Endothelial cell of umbilical vein (primary cell): ENCODE measurements around the gene TSEN34. TPM values are rescaled to one million over a fixed set of nuclear protein-coding genes. Genes with fewer than 3 reads are reported as not detected.

Experiments
- BruUV-seq: library from RNA; stranded (reverse); fragments of 400-500 nt; replicated peaks from 2 replicates; lab custom pipeline; 2021; lab: Mats Ljungman, UMichigan
- CTCF ChIA-PET: fragments of 300-600, 350-600 bp; sonication (Branson Sonifier 250); formaldehyde crosslinking; loops from one replicate; lab custom pipeline; 2021; ENCODE audit warnings: antibody characterized with exemption, inconsistent platforms; lab: Charles Lee
- POLR2A ChIA-PET: fragments of 300-600, 350-600 bp; sonication (Branson Sonifier 250); formaldehyde crosslinking; loops from one replicate; lab custom pipeline; 2021; ENCODE audit warnings: antibody characterized with exemption, inconsistent platforms; lab: Charles Lee
- DNase-seq: peaks from one replicate; pipeline ENCODE4 v3.0.0-alpha.2; 2011; ENCODE audit warnings: low read depth, low spot score
- FAIRE-seq: peaks from 2 replicates; lab custom pipeline; 2011; peaks lifted over from hg19 to GRCh38; lab: Jason Lieb, UNC
- H2AFZ ChIP-seq: 2 replicates; pipeline ENCODE4 v1.6.0; 2012; ENCODE audit warnings: low read depth, low read length, control low read depth, inconsistent platforms
- H3K27ac ChIP-seq: 2 replicates; pipeline ENCODE4 v1.5.1; 2011; ENCODE audit warnings: low read depth, mild to moderate bottlenecking, control low read depth, low read length, moderate library complexity; ENCODE audit not compliant: insufficient read depth
- H3K27me3 ChIP-seq, 2 experiments: 2 replicates each; pipeline versions ENCODE4 v1.6.0 to v1.6.1; 2011; ENCODE audit warnings: low read length in 2 of 2, mixed read lengths in 1 of 2; ENCODE audit not compliant: control insufficient read depth in 2 of 2, insufficient read depth in 2 of 2
- H3K36me3 ChIP-seq, 2 experiments: 2 replicates in 1 of 2; 3 replicates in 1 of 2; pipeline ENCODE4 v1.5.1; 2011; ENCODE audit warnings: low read length in 2 of 2, mild to moderate bottlenecking in 1 of 2, moderate library complexity in 1 of 2; ENCODE audit not compliant: control insufficient read depth in 2 of 2, insufficient read depth in 2 of 2; ENCODE audit errors: extremely low read depth in 1 of 2
- H3K4me1 ChIP-seq: 3 replicates; pipeline ENCODE4 v1.5.1; 2011; ENCODE audit warnings: mild to moderate bottlenecking, low read length; ENCODE audit not compliant: control insufficient read depth, insufficient read depth; ENCODE audit errors: extremely low read depth
- H3K4me2 ChIP-seq: 2 replicates; pipeline ENCODE4 v1.6.1; 2011; ENCODE audit warnings: low read length, control low read depth, mixed read lengths; ENCODE audit not compliant: insufficient read depth
- H3K4me3 ChIP-seq, 3 experiments: fragments of 200-600 bp in 1 of 3; sonication (generic), shearing (Covaris generic) in 1 of 3; replicated peaks in 1 of 3; 2 replicates each; pipeline ENCODE4 v1.5.1; 2011 to 2016; ENCODE audit warnings: control low read depth in 3 of 3, low read length in 3 of 3, mild to moderate bottlenecking in 2 of 3, inconsistent platforms in 1 of 3, low read depth in 1 of 3, moderate library complexity in 1 of 3; ENCODE audit not compliant: insufficient read depth in 1 of 3
- H3K79me2 ChIP-seq: 2 replicates; pipeline ENCODE4 v1.6.0; 2012; ENCODE audit warnings: low read length, inconsistent platforms; ENCODE audit not compliant: control insufficient read depth, insufficient read depth
- H3K9ac ChIP-seq: replicated peaks from 2 replicates; pipeline ENCODE3; 2011; ENCODE audit warnings: low read length, control low read depth; ENCODE audit not compliant: insufficient read depth; ENCODE audit errors: extremely low read depth
- H3K9me1 ChIP-seq: replicated peaks from 3 replicates; pipeline ENCODE4 v1.6.0; 2011; ENCODE audit warnings: mild to moderate bottlenecking, low read length; ENCODE audit not compliant: control insufficient read depth, insufficient read depth; ENCODE audit errors: extremely low read depth
- H3K9me3 ChIP-seq: replicated peaks from 2 replicates; pipeline ENCODE4 v1.5.1; 2012; ENCODE audit warnings: low read length, inconsistent platforms; ENCODE audit not compliant: control insufficient read depth, insufficient read depth
- H4K20me1 ChIP-seq: replicated peaks from 2 replicates; pipeline ENCODE3; 2011; ENCODE audit warnings: mild to moderate bottlenecking, low read length; ENCODE audit not compliant: control insufficient read depth, insufficient read depth; ENCODE audit errors: extremely low read depth
- FOS ChIP-seq: IDR thresholded peaks from 2 replicates; pipeline ENCODE4 v1.6.1; 2011; ENCODE audit warnings: mild to moderate bottlenecking, low read length, moderate library complexity, borderline replicate concordance; ENCODE audit not compliant: insufficient read depth
- GATA2 ChIP-seq: IDR thresholded peaks from 2 replicates; pipeline ENCODE4 v1.7.0; 2011; ENCODE audit warnings: low read depth, mild to moderate bottlenecking, moderate library complexity, mixed read lengths, low read length; ENCODE audit not compliant: insufficient read length, insufficient read depth
- MYC ChIP-seq: IDR thresholded peaks from one replicate; pipeline ENCODE4 v1.6.1; 2011; ENCODE audit warnings: mild to moderate bottlenecking, low read depth, low read length
- POLR2A ChIP-seq: IDR thresholded peaks from 2 replicates; pipeline ENCODE4 v1.6.1; 2012; ENCODE audit warnings: low read depth, mild to moderate bottlenecking, control low read depth, low read length
- POLR2AphosphoS5 ChIP-seq: IDR thresholded peaks from 2 replicates; pipeline ENCODE4 v1.6.1; 2012; ENCODE audit warnings: low read depth, mild to moderate bottlenecking, control low read depth, low read length, moderate library complexity; ENCODE audit not compliant: insufficient read depth
- dilution Hi-C: fragments of 300-500 bp; cut with MboI; formaldehyde crosslinking; loops from one replicate; pipeline ENCODE4 v1.15.0; 2019; ENCODE audit warnings: low sequenced_read_pairs; ENCODE audit not compliant: extremely low pct_ligation_motif_present
- intact Hi-C: fragments of 100-400 bp; cut with micrococcal nuclease; formaldehyde crosslinking; loops from one replicate; pipeline ENCODE4 v1.10.0; 2022
- polyA plus RNA-seq, 4 experiments: library from polyadenylated mRNA; depleted of rRNA in 3 of 4; stranded (reverse) in 3 of 4; unstranded in 1 of 4; fragments of >200 nt; gene quantifications; 2 replicates each; pipeline versions ENCODE4 v1.2.1 to v1.2.3, GENCODE V29; 2011 to 2012; ENCODE audit warnings: missing spikeins in 1 of 4
- total RNA-seq: library from RNA; stranded (reverse); gene quantifications from 2 replicates; pipeline ENCODE4 v1.2.3, GENCODE V29; 2021
- TF ChIP-seq, protein P1 (sequence below): IDR thresholded peaks from 2 replicates; pipeline ENCODE4 v1.6.1; 2011; ENCODE audit not compliant: insufficient read depth, insufficient read length
- TF ChIP-seq, protein P2 (sequence below), 2 donors: IDR thresholded peaks; 1 replicate in 1 of 2; 2 replicates in 1 of 2; pipeline ENCODE4 v1.5.1; 2011; ENCODE audit warnings: low read length in 2 of 2, mild to moderate bottlenecking in 2 of 2, moderate library complexity in 2 of 2, control low read depth in 1 of 2, inconsistent platforms in 1 of 2, low read depth in 1 of 2; ENCODE audit not compliant: insufficient read depth in 1 of 2; ENCODE audit errors: extremely low read depth in 1 of 2

The TSEN34 gene
- total and polyA plus RNA-seq, 2 donors (not counting 3 experiments of a cell fraction or from before 2014, with no cell fraction given): 40.7 to 81.9 TPM

DNA sequence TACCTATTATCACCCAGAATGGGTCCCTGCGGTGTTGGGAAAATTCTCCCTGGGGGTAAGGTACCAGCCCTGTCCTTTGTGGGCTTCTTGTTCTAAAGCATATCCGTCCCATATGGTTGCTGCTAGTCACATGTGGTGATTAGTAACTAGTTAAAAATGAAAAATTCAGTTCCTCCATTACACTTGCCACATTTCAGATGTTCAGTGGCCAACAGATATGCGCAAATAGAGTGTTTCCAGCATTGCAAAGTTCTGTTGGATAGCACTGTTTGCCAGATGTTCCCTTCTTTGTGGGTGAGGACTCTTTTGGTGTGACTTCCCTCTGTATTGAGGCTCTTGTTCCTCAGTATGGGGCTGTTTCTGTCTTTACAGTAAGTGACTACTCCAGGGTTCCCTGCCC, 49.8 kb upstream of the TSEN34 start:
- Histone ChIP-seq H3K9me1 (no peaks in the 10 kb centered on the region), H3K27ac (no peak overlapping the region), H3K9me3 (no peaks in the 10 kb centered on the region), H3K4me1 (peaks cover 11% of the 10 kb centered on the region), H3K79me2 (peaks cover 49% of the 10 kb centered on the region), H2AFZ (no peak overlapping the region), H3K27me3 (no peaks in the 10 kb centered on the region), H3K9ac (no peak overlapping the region), H4K20me1 (no peaks in the 10 kb centered on the region), H3K36me3 (peaks cover 25 to 37% of the 10 kb centered on the region in 2 experiments), H3K4me2 (no peak overlapping the region), H3K4me3 (no peak overlapping the region)
- CTCF ChIA-PET: no interaction called here
- no peak for DNase-seq
- intact Hi-C loops: no loop called here
- POLR2A ChIA-PET: no interaction called here
- FAIRE-seq: no peak
- dilution Hi-C loops: no loop called here
- TF ChIP-seq, protein P1, sequence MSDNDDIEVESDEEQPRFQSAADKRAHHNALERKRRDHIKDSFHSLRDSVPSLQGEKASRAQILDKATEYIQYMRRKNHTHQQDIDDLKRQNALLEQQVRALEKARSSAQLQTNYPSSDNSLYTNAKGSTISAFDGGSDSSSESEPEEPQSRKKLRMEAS: no peak
- no peak for TF ChIP-seq POLR2AphosphoS5
- TF ChIP-seq GATA2: no peak
- TF ChIP-seq MYC: no peak
- TF ChIP-seq, protein P2, sequence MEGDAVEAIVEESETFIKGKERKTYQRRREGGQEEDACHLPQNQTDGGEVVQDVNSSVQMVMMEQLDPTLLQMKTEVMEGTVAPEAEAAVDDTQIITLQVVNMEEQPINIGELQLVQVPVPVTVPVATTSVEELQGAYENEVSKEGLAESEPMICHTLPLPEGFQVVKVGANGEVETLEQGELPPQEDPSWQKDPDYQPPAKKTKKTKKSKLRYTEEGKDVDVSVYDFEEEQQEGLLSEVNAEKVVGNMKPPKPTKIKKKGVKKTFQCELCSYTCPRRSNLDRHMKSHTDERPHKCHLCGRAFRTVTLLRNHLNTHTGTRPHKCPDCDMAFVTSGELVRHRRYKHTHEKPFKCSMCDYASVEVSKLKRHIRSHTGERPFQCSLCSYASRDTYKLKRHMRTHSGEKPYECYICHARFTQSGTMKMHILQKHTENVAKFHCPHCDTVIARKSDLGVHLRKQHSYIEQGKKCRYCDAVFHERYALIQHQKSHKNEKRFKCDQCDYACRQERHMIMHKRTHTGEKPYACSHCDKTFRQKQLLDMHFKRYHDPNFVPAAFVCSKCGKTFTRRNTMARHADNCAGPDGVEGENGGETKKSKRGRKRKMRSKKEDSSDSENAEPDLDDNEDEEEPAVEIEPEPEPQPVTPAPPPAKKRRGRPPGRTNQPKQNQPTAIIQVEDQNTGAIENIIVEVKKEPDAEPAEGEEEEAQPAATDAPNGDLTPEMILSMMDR (IDR thresholded peaks at IDR 0.05; ENCODE audit: extremely low read depth in 1 of 2, insufficient read depth in 1 of 2, low read depth in 1 of 2, low read length in 2 of 2): no peak
- no peak for TF ChIP-seq FOS
- TF ChIP-seq POLR2A: no peak
- BruUV-seq: no TSS peak
